Breast epithelium (tissue), 4 donors: ENCODE data around the gene PRAC2. TPM values are rescaled to one million over a fixed set of nuclear protein-coding genes. Genes with fewer than 3 reads are reported as not detected.

ENCODE experiments used
- DNase-seq, 2 donors: peaks; one replicate each; pipeline ENCODE4 v3.0.0-alpha.2; 2019; ENCODE audit warnings: low spot score in 2 of 2
- H3K27ac ChIP-seq, 2 donors: fragments of 200-600 bp; sonication (generic) in 1 of 2; one replicate each; pipeline ENCODE4 v1.5.1; 2016 to 2019; ENCODE audit warnings: mild to moderate bottlenecking in 1 of 2
- H3K27me3 ChIP-seq, 2 donors: fragments of 200-600 bp; sonication (generic) in 1 of 2; one replicate each; pipeline versions ENCODE4 v1.5.1 to v1.6.0; 2017 to 2019; ENCODE audit warnings: control low read depth in 1 of 2, mild to moderate bottlenecking in 1 of 2
- H3K36me3 ChIP-seq: fragments of 200-600 bp; one replicate; pipeline ENCODE4 v1.5.1; 2019
- H3K4me1 ChIP-seq, 2 donors: fragments of 200-600 bp; sonication (generic); one replicate each; pipeline ENCODE4 v1.5.1; 2016 to 2019; ENCODE audit warnings: control low read depth in 1 of 2
- H3K4me3 ChIP-seq, 3 donors: fragments of 200-600 bp; sonication (generic); 1 replicate in 2 of 3; 2 replicates in 1 of 3; pipeline ENCODE4 v1.5.1; 2016 to 2019; ENCODE audit warnings: mild to moderate bottlenecking in 3 of 3, moderate library complexity in 2 of 3
- H3K9me3 ChIP-seq, 2 donors: fragments of 200-600 bp; sonication (generic) in 1 of 2; one replicate each; pipeline ENCODE4 v1.5.1; 2016 to 2019; ENCODE audit warnings: control low read depth in 1 of 2
- CTCF ChIP-seq, 3 donors: fragments of 450-650 bp; IDR thresholded peaks; one replicate each; pipeline ENCODE4 v1.5.1; 2016 to 2017; ENCODE audit warnings: antibody characterized with exemption in 3 of 3, mild to moderate bottlenecking in 3 of 3, moderate library complexity in 3 of 3
- POLR2A ChIP-seq: fragments of 450-650 bp; IDR thresholded peaks from one replicate; pipeline ENCODE4 v1.6.1; 2016; ENCODE audit warnings: antibody characterized with exemption, mild to moderate bottlenecking, moderate library complexity
- POLR2AphosphoS5 ChIP-seq, 3 donors: sonication (generic); formaldehyde crosslinking; IDR thresholded peaks; one replicate each; pipeline ENCODE4 v1.6.1; 2017; ENCODE audit warnings: antibody characterized with exemption in 3 of 3
- intact Hi-C: fragments of 100-400 bp; cut with DNase I; formaldehyde crosslinking; loops from one replicate; pipeline ENCODE4 v1.15.1; 2023; ENCODE audit warnings: low total_unique reads
- total RNA-seq, 3 donors: library from RNA; depleted of rRNA; stranded (reverse); fragments of >200 nt; gene quantifications; one replicate each; pipeline ENCODE4 v1.1.0, GENCODE V29; 2016

The PRAC2 gene
- total RNA-seq, 3 donors from 2014 or later = not detected

GRCh38 chr17:48753794-48754499 lies 31.0 kb downstream of the PRAC2 start:
- Histone ChIP-seq H3K36me3 (no peaks in the 10 kb centered on the region), H3K4me3 (no peak overlapping the region), H3K4me1 (no peaks in the 10 kb centered on the region), H3K9me3 (no peaks in the 10 kb centered on the region), H3K27me3 (peaks cover 15 to 92% of the 10 kb centered on the region in 2 donors), H3K27ac (no peak overlapping the region)
- TF ChIP-seq POLR2AphosphoS5 (IDR thresholded peaks at IDR 0.05) = no peak
- no peak for TF ChIP-seq CTCF (IDR thresholded peaks at IDR 0.05)
- no peak for TF ChIP-seq POLR2A
- intact Hi-C loops = no loop called here
- no peak for DNase-seq

- Histone ChIP-seq H3K4me3 (peak overlapping the region in 1 of 3 donors; percentile 0), H3K9me3 (no peaks in the 10 kb centered on the region), H3K4me1 (no peaks in the 10 kb centered on the region), H3K27me3 (peaks cover 13 to 91% of the 10 kb centered on the region in 2 donors), H3K27ac (no peak overlapping the region), H3K36me3 (no peaks in the 10 kb centered on the region)
- TF ChIP-seq CTCF (IDR thresholded peaks at IDR 0.05) = no peak
- TF ChIP-seq POLR2A = no peak
- no peak for TF ChIP-seq POLR2AphosphoS5 (IDR thresholded peaks at IDR 0.05)
- intact Hi-C loops = no loop called here
- DNase-seq = no peak
Measured at GRCh38 chr17:48754500-48755261, 31.7 kb downstream of the PRAC2 start.

- no peak overlapping the region for H3K27ac ChIP-seq
- no peak overlapping the region for H3K4me3 ChIP-seq
- no peaks in the 10 kb centered on the region for H3K36me3 ChIP-seq
- H3K4me1 ChIP-seq = no peaks in the 10 kb centered on the region
- TF ChIP-seq CTCF (IDR thresholded peaks at IDR 0.05) = no peak
- TF ChIP-seq POLR2AphosphoS5 (IDR thresholded peaks at IDR 0.05) = no peak
- peaks cover 9 to 84% of the 10 kb centered on the region in 2 donors for H3K27me3 ChIP-seq
- intact Hi-C loops = no loop called here
- DNase-seq = no peak
- H3K9me3 ChIP-seq = no peaks in the 10 kb centered on the region
Measured at GRCh38 chr17:48755356-48755755, 32.4 kb downstream of the PRAC2 start.

GRCh38 chr17:48756830-48757251 lies 33.9 kb downstream of the PRAC2 start:
- peak in 1 of 2 donors; percentile 21 for DNase-seq

More at GRCh38 chr17:48756830-48757251, 33.9 kb downstream of the PRAC2 start:
- Histone ChIP-seq H3K4me1 (no peaks in the 10 kb centered on the region), H3K27ac (no peak overlapping the region), H3K4me3 (no peak overlapping the region), H3K9me3 (no peaks in the 10 kb centered on the region), H3K27me3 (peaks cover 9 to 81% of the 10 kb centered on the region in 2 donors), H3K36me3 (no peaks in the 10 kb centered on the region)
- TF ChIP-seq CTCF (IDR thresholded peaks at IDR 0.05) (no peak), POLR2AphosphoS5 (IDR thresholded peaks at IDR 0.05) (no peak), POLR2A (no peak)
- intact Hi-C loops = no loop called here
